ENCODE measurements around the gene CATSPER2.
"Not testable (repeated sequence)": the region's sequence is repeated elsewhere in the genome, so short reads cannot be mapped to it uniquely, and the experiment has no call there.

CATSPER2 gene

DNA sequence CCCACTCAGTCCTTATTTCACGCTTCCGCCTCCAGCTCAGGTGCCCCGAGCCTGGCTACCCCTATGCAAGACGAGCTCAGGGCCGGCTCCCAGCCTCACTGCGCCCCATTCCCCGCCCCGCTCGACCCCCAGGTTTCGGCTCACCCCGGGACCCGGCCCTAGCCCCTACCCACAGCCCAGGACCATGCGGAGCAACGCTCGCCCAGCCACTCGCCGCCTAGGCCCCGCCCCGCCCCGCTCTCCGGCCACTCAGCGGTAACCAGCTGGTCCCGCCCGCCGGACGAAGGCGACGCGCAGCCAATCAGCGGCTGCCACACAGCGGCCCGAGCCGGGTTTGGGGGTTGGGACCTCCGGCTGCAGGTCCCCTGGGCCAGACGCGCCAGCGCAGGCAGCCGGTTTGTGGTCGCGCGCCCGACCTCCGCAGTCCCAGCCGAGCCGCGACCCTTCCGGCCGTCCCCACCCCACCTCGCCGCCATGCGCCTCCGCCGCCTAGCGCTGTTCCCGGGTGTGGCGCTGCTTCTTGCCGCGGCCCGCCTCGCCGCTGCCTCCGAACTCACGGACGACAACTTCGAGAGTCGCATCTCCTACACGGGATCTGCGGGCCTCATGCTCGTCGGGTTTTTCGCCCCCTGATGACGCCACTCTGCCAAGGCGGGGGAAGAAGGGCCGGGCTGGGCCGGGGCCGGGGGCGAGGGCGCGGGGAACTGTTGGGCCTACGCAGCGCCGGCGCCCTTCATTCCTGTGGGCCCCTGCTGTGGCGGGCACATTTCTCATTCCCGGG, at the start of gene CATSPER2:
Gene CATSPER2, minus strand, starts transcription at position 196 of the 781 bp plus-strand sequence. CDS start 783 bp downstream, outside the sequence.
- DNase-seq (ENCODE audit: low spot score), result no peak

DNA sequence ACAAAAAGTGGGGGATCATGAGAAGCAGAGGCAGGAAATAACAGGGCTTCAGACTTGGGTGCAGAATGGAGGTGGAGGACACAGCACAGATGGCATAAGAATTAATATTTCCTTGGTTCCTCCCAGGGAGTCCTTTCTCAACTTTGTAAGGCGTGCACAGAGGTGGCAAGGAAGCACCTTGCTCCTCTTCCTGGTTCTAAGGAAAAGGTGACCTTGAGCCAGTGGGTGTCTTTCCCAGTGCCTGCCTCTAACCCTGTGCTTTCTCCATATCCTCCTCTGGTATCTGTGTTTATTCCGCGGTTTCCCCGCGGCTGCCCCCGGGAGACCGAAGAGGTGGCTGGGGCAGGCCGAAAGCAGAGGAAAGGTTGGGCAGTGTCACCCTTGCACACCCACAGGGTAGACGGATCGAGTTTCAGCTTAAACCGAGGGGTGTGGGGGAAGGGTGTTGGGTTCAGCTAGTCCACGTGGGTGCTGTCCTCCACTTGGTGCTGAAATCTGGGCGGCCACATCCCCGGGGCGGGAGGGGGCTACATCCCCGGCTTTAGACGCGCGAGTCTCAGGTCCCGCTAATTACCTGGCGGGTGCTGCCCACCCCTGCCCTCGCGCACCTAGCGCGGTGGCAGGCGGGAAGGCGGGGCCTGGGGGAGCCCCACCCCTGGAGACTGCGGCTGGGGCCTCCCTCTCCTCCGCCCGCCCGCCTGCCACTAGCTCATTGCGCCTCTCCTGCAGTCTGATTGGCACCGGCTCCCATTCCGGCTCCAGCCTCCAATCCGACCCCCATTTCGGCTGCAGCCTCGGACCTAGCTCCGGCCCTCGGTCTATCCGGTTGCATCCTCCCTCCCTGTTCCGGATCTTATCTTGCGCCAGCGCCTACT, 44.7 kb upstream of the CATSPER2 start, which contains the start of gene CKMT1A:
Gene CKMT1A, plus strand, starts transcription at position 712 of the 875 bp plus-strand sequence. CDS start 192 bp downstream, outside the sequence.
- DNase-seq (ENCODE audit: low spot score), result not testable (repeated sequence)

DNA sequence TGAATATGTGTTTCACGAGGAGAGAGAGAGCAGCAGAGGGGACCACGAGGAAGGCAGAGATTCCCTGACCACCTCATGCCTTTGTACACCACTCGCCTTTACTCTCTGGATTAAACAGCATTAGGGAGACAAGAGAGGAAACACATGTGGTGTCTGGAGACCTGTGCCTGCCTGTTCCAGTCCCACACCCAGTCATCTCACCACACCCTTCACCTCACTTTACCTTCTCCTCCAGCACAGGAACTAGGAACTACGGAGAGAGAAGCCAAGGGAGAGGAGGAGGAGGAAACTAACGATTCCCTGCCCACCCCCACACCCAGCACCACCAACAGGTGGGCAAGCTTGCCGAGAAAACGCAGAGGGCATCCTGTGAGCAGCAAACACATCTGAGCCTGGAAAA, 44.0 kb upstream of the CATSPER2 start:
- DNase-seq (ENCODE audit: low spot score), result not testable (repeated sequence)

DNA sequence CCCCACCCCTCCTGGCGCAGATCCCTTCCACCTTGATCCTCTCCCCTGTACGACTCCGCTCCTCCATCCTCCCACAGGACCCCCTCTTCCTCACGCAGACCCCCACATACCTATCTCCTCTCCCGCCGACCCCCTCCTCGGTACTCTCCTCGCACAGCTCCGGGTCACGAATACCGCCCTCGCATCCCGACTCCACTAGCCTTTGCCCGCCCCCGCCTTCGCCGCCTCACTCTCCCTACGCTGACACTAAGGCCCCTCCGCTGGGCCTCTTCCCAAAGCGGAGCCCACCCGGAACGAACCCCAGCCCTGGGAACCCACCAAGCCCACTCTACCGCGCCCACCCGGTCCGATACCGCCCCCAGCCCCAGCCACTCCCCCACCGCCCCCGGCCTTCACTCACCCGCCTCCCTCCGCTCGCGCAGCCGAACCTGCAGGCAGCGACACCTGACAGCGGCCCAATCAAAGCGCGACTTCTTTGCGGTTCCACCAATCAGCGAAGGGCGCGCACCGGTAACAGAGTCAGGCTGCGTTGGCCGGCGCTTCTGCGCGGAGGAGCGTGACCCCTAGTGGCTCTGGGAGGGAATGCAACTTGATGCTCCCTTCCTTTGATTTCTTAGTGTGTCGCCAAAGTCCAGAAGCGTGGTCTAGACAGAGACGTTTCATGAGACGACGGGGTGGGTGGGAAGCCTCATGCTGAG, 41.1 kb upstream of the CATSPER2 start:
- not testable (repeated sequence) for DNase-seq (ENCODE audit: low spot score)

DNA sequence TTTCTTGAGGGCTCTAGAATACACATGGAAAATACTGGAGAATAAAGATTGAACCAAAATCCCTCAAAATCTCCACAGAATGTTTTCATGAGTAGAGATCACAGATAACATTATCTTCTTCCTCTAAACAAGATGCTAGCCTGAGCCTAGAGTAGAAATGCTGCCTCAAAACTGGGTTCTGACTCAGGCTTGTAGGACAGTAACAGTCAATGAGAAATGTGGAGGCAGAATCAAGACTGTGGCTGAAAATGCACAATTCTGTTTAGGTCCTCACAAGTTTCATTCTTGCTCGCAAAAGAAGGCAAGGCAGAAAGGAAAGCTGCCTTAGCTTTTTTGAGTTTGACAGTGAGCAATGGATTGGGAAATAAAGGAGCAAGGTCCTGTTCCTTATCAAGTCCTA, 25.5 kb upstream of the CATSPER2 start:
- not testable (repeated sequence) for DNase-seq (ENCODE audit: low spot score)

DNA sequence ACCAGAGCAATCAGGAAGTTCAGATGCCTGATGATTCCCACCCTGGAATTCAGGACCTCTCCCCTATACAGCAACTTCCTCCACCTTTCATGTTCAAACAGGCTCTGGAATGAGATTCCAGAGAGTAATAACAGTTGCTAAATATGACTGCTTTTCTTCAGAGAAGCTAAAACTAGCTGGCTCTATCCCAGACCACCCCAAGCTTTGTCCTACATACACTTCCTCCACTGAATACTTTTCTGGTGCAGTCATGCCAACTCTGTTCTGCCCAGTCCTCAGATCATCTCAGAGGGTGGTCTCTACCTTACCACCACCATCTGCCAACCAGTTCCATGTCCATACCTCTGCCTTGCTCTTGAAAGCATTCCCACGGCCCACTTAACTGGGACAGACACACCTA, 17.5 kb upstream of the CATSPER2 start:
- not testable (repeated sequence) for DNase-seq (ENCODE audit: low spot score)

DNA sequence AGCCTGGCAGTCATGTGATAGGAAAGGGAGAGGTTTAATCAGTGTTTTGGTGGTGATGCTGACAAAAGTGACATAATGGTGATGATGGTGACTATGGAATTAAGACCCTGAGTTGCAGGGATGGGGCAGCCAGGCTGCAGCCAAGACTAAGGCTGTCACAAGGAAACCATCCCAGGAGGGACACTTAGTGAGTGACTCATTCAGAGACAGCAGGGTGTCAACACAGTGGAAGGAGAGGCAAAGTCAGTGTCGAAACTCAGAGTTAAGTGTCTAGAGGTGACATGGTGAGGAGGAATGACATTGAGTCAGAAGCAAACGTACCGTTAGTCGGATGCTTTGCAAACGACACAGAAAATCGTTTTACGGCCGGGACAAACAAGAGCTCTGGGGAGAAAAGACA, 14.7 kb upstream of the CATSPER2 start:
- DNase-seq (ENCODE audit: low spot score), result not testable (repeated sequence)

DNA sequence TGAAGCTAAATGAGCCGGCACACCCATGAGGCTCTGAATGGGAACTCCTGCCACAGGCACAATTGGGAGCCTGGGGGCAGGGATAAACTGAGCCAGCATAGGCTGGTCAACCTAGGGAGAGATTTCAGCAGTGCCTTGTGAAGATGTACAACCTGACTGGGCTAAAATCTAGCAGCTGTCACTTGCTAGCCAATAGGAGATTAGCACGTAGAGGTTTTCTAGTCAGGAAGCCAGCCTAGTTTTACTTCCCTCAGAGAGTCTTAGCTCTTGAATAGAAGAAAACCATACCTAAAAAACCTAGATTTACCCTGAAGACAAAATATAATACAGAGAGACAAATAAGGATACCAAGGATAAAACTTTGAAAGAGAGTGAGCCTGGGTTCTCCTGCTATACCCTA, 13.6 kb upstream of the CATSPER2 start:
- DNase-seq (ENCODE audit: low spot score), result not testable (repeated sequence)

DNA sequence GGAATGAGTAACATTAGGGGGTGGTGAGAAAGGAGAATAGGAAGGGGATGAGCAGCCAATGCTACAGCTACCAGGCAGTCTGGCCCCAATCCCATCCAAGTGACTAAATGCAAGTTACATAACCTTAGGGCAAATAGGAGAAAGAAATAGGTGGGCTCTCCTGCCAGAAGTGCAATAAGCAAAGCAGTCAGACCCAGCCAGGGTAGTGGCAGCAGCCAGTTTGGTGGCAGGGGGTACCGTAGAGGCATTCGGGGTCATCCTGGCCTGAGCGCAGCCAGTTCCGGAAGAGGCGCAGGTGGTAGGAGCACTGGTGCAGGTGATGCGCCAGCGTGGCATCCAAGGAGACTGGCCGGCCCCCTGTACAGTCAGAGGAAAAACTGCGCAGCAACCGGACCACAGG, 11.1 kb upstream of the CATSPER2 start:
- not testable (repeated sequence) for DNase-seq (ENCODE audit: low spot score)

DNA sequence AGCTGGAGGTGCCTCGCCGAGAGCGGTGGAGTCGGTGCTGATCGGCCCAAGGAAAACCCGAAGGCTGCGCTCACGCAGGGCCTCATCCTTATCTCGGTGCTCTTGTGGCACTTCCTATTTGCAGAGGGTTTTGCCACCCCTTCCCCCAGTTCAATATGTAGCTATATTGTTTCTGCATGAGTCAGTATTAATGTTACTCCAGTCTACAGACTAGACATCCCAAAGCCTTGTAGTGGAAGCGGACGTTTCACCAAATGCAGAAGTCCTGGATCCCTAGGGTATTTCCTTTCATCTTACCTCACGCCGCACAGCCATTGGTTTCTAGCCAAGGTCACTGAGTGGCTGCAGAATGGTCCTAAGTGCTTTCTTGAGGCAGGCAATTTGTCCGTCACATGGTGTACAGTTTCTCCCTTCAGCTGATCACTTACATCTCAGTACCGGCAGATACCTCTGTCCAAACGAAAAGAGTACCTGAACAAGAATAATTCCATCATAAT, 834 bp upstream of the CATSPER2 start:
- not testable (repeated sequence) for DNase-seq (ENCODE audit: low spot score)

DNA sequence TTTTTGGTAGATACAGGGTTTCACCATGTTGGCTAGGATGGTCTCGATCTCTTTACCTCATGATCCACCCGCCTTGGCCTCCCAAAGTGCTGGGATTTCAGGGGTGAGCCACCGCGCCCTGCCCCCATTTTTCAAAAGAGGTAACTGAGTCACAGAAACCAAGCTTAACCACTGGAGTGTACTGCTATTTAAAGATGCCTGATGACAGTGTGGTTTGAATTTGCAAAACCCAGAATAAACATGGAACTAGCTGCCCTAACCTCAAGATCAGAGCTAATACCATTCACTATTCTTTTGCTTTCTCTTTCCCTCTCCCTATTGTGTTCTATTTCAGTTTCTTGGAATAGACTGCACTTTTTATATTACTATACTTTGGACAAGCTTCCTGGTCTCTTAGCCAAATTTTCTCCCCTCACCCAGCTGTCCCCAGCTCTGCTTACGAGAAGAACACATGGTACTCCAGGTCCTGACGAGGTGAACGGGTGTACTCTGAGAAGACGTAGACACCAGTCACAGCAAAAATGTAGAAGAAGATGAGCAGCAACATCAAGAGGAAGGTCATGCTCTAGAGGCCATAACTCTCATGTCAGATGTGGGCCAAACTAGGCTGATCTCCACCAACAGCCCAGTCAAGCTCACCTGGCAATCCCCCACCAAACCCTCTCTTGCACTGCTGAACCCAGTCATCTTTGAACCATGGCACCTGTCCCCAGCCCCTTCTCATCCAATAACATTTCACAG, 10.0 kb downstream of the CATSPER2 start:
- DNase-seq (ENCODE audit: low spot score), result not testable (repeated sequence)

DNA sequence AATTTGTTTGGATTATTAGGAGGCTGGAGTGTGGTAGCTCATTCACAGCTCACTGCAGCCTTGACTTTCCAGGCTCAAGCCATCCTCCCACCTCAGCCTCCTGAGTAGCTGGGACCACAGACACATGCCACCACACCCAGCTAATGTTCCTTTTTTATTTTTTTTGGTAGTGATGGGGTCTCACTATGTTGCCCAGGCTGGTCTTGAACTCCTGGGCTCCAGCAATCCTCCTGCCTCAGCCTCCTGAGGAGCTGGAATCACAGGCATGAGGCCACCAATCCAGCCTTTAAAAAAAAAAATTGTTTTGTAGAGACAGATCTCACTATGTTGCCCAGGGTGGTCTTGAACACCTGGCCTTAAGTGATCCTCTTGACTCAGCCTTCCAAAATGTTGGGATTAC, 21.7 kb downstream of the CATSPER2 start:
- DNase-seq (ENCODE audit: low spot score), result not testable (repeated sequence)

DNA sequence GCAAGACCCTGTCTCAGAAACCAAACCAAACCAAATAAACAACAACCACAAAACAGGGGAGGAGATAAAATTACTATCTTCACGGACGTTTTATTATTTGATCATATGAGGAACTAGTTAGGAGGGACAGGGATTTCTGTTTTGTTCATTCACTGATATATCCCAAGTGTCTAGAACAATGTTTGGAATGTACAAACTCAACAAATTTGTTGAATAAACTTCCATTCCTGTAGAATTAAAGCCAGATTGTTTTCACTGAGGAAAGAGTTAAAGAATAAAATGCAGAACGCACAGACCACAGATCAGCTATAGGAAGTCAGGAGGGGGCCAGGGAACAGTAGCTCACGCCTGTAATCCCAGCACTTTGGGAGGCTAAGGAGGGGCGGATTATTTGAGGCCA, 23.5 kb downstream of the CATSPER2 start:
- no peak for DNase-seq (ENCODE audit: low spot score)

DNA sequence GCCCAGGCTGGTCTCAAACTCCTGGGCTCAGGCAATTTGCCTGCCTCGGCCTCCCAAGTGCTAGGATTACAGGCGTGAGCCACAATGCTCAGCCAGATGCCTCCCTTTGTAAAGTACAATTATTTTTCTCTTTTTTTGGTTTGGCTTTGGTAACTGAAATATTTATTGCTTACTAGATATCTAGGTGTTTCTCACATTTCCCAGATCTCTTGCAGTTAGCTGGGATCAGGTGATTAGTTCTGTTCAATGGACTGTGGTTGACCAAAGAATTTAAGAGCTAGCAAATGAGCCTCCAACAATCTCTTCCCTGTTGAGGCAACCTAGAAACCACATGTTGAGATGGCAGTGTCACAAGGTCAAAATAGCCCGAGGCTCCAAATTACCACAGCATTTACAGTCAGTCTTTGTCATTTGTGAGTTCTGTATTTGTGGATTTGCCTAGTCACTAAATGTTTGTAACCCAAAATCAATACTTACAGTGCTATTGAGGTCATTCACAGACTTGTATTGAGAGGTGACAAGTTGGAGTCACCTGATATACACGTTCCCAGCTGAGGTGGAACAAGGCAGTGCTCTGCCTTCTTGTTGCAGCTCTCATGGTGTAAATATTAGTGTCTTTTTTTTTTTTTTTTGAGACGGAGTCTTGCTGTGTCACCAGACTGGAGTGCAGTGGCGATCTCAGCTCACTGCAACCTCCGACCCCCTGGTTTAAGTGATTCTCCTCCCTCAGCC, 26.4 kb downstream of the CATSPER2 start:
- DNase-seq (ENCODE audit: low spot score), result not testable (repeated sequence)

DNA sequence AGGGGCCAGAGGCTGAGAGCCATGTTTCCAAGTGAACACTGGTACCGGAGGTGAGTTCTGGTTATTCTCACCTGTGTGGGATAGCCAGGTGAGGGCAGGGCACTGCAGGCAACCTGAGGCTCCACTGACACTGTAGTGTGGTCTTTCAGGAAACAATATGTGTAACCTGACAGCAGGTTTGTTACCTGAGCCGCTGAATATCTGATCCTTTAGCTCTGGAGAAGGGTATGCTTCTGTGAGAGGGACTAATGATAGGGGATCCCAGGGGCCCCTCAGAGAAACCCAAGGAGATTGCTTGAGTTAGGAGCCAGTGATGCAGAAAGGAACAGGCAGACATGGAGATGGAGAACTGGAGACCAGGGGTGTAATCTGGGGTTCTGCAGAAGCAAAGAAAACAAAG, 29.9 kb downstream of the CATSPER2 start, which contains the start of gene STRC:
Gene STRC, minus strand, starts transcription at position 101 of the 400 bp plus-strand sequence. Its CDS starts 78 bp downstream, at position 23.
- not testable (repeated sequence) for DNase-seq (ENCODE audit: low spot score)

DNA sequence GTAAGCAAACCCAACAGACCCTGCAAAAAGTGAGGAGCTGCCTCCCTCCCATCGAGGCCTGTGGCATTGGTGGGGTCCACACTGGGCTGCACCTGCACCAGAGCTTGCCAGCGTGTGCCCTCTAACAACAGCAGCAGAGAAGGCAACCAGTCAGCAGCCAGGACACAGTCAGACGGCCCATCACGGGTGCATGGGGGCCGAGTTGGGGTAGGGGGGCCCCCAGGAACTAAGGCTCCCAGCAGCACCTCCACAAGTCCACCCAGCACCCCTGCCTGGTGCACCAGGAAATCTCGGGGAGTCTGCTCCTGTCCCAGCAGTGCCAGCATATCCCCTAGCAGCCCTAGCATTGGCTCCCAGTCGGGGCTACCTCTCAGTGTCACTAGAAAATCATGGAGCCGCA, 30.9 kb downstream of the CATSPER2 start:
- not testable (repeated sequence) for DNase-seq (ENCODE audit: low spot score)

DNA sequence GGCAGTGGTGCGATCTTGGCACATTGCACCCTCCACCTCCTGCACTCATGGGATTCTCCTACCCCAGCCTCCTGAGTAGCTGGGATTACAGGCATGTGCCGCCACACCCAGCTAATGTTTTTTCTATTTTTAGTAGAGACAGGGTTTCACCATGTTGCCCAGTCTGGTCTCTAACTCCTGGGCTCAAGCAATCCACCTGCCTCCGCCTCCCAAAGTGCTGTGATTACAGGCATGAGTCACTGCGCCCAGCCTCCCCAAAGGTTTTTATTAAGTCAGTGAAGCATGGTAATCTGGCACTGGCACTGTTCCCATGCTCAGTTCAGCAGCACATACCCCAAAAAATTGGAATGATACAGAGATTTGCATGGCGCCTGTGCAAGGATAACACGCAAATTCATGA, 46.4 kb downstream of the CATSPER2 start:
- peak; percentile 66 for DNase-seq (ENCODE audit: low spot score)

DNA sequence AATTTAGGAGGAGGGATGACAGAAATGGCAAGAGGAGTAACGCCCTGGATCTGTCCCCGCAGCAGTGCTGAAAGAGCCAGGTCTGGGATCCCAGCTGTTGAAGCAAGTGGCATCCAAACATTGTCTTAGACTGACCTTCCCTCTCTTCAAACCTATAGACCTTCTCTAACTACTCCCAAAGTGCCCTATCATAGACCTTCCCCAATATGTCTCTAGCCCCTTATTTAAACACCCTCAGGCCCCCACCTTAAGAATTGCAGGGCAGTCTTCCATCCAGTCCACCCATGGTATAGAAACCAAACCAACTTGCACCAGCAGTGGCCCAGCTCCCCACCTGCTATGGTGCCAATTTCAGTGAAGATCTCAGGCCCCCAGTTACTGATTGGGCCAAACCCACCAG, 48.4 kb downstream of the CATSPER2 start:
- DNase-seq (ENCODE audit: low spot score), result not testable (repeated sequence)

DNA sequence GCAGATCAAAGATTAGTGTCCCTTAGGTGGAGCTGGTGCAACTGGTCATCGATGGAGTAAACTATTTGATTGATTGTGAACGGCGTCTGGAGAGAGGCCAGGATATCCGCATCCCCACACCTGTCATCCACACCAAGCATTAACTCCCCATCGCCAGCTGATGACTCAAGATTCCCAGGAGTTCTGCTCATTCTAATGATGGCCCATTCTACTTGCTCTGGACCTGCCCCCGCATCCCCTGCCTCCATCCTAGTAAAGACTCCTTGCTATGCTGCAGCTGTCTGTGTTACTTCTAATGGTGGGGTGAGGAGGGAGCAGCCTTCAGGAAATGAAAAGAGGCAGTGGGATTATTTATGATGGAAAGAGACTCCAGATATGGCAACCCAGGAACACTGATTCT, 49.5 kb downstream of the CATSPER2 start:
- DNase-seq (ENCODE audit: low spot score), result not testable (repeated sequence)
